ACHN (cell line): ENCODE results near the gene SERPINA3.

Experiments used
- DNase-seq: peaks from one replicate; pipeline ENCODE4 v3.0.0-alpha.2; 2015
- in situ Hi-C: cut with HindIII; loops from 2 replicates; pipeline ENCODE4 v1.10.0; 2017; ENCODE audit warnings: low sequenced_read_pairs, low pct_ligation_motif_present, low pct_unique_long_range_greater_than_20kb

The SERPINA3 gene

GRCh38 chr14:94643316-94644101, 31.3 kb downstream of the SERPINA3 start:
- in situ Hi-C loops: no loop called here

GRCh38 chr14:94644102-94644535, 31.9 kb downstream of the SERPINA3 start:
- no peak for DNase-seq
- in situ Hi-C loops: no loop called here

More at GRCh38 chr14:94643316-94644101, 31.3 kb downstream of the SERPINA3 start:
- no peak for DNase-seq

- in situ Hi-C loops: no loop called here
Measured at GRCh38 chr14:94646066-94646465, 33.9 kb downstream of the SERPINA3 start.

GRCh38 chr14:94646481-94646880, 34.3 kb downstream of the SERPINA3 start:
- DNase-seq: no peak
- in situ Hi-C loops: no loop called here

More at GRCh38 chr14:94646066-94646465, 33.9 kb downstream of the SERPINA3 start:
- no peak for DNase-seq

DNA sequence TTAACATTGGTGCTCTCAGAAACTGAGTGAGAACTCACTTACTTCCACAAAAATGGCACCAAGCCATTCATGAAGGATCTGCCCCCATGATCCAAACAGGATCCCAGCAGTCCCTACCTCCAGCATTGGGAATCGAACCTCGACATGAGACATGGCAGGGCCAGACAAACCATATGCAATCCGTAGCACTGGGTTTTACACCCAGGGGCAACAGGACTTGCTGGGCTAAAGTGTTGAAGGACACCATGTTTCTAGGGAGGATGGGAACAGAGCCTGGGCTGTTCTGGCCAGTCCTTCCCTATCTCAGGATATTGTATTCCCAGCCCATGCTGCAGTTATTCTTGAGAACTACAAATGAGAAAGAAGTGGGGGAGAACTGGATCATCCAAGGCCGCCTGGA, 36.6 kb downstream of the SERPINA3 start:
- in situ Hi-C loops: no loop called here
- no peak for DNase-seq

GRCh38 chr14:94649543-94650443, 37.6 kb downstream of the SERPINA3 start:
- DNase-seq: no peak
- in situ Hi-C loops: no loop called here

DNA sequence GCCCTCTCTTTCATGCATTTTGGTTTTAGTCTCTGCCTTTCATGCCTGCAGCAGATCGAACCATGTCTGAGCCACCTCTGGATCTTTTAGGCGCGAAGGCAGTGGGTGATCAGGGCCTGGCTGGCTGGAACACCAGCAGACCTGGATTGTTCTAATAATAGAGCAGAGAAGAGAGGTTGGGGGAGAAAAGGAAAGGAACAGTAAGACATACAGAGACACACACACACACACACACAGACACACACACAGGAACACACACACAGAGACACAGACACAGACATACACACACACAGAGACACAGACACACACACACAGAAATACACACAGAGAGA, 38.2 kb downstream of the SERPINA3 start:
- in situ Hi-C loops: no loop called here
- no peak for DNase-seq

- in situ Hi-C loops: no loop called here
Measured at GRCh38 chr14:94650806-94651805, 38.9 kb downstream of the SERPINA3 start.

GRCh38 chr14:94653321-94653720, 41.1 kb downstream of the SERPINA3 start:
- no peak for DNase-seq
- in situ Hi-C loops: no loop called here

More at GRCh38 chr14:94650806-94651805, 38.9 kb downstream of the SERPINA3 start:
- no peak for DNase-seq

GRCh38 chr14:94654071-94654861, 42.1 kb downstream of the SERPINA3 start:
- no peak for DNase-seq
- in situ Hi-C loops: no loop called here

DNA sequence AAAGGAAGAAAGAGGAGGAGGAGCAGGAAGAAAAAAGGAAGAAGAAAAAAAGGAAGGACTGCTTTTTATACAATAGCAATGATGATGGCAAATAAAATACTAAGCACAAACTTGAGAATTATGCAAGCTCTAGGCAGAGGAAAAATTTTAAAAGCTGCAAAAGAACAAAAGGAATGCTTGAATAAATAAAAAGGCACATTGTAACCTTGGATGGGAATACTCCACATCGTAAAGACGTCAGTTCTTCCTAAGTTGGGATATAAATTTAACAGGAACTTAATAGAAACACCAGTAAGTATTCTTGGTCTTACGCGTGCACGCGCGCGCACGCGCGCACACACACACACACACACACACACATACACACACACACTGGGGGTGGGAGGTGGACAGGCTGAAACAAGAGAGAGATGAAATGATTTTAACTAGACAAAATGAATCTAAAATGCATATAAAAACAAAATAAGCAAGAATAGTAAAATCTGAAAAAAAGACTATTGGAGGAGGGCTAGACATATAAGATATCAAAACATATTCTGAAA, 43.0 kb downstream of the SERPINA3 start:
- in situ Hi-C loops: no loop called here
- DNase-seq: no peak

GRCh38 chr14:94656043-94656442, 43.9 kb downstream of the SERPINA3 start:
- in situ Hi-C loops: no loop called here

DNA sequence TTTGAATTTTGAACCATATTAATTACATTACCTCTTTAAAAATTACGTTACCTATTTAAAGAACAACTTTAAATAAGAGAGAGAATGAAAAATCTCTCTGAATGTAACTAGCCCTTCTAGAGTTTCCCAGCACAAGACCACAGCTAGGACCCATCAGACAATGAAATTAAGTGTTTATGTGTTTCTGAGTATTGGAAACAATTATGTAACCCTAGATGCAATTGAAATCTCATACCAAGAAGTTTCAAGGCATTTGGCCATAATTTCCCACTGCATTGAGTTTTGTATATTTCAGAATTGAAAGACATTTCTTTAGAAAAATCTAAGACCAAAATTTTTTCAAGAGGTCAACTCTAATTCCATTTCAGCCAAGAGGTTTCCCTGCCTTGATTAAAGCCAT, 47.1 kb downstream of the SERPINA3 start:
- in situ Hi-C loops: no loop called here
- DNase-seq: no peak

More at GRCh38 chr14:94656043-94656442, 43.9 kb downstream of the SERPINA3 start:
- no peak for DNase-seq

GRCh38 chr14:94659901-94660300, 47.7 kb downstream of the SERPINA3 start:
- in situ Hi-C loops: no loop called here
- no peak for DNase-seq

GRCh38 chr14:94660306-94660946, 48.2 kb downstream of the SERPINA3 start:
- in situ Hi-C loops: no loop called here
- DNase-seq: no peak

DNA sequence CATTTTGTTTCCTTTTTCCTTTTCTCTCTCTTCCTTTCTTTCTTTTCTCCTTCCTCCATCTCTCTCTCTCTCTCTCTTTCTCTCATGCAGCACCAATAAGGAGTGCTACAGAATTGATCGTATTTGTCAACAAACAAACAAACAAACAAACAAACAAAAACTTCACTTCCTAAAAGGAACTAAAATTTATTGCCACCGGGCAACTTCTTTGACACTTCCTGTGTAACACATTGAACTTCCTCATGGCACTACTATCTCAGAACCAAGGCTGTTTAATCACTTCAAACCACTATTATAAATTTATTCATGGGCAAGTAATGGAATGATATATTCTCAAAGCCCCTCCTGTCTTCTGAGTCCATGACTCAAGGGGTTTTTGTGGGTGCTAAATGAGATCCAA, 51.3 kb downstream of the SERPINA3 start:
- in situ Hi-C loops: no loop called here
- DNase-seq: no peak
